Nephron (organoid): ENCODE data around the gene GATD1.

ENCODE experiments used
- H3K27ac Mint-ChIP-seq, 3 experiments: 2 replicates each; pipeline ENCODE4 v1.8.0; 2020; ENCODE audit warnings: mixed read lengths in 3 of 3, mild to moderate bottlenecking in 2 of 3, moderate library complexity in 1 of 3
- H3K27me3 Mint-ChIP-seq: 2 replicates; pipeline ENCODE4 v1.8.0; 2021; ENCODE audit warnings: low read depth, mild to moderate bottlenecking, moderate library complexity, mixed read lengths
- H3K36me3 Mint-ChIP-seq: 2 replicates; pipeline ENCODE4 v1.8.0; 2020; ENCODE audit warnings: low read depth, mixed read lengths
- H3K4me1 Mint-ChIP-seq: 2 replicates; pipeline ENCODE4 v1.8.0; 2020; ENCODE audit warnings: mixed read lengths
- H3K4me3 Mint-ChIP-seq, 3 experiments: 2 replicates each; pipeline ENCODE4 v1.8.0; 2020; ENCODE audit warnings: mild to moderate bottlenecking in 3 of 3, mixed read lengths in 3 of 3, moderate library complexity in 2 of 3
- H3K9me3 Mint-ChIP-seq: 2 replicates; pipeline ENCODE4 v1.8.0; 2020; ENCODE audit warnings: mixed read lengths
- TF ChIP-seq, protein P1 (sequence below), 3 experiments: fragments of 200-600 bp; sonication (generic); IDR thresholded peaks; one replicate each; pipeline ENCODE4 v1.5.0; 2021; ENCODE audit warnings: antibody characterized with exemption in 3 of 3; ENCODE audit not compliant: unreplicated experiment in 3 of 3

The GATD1 gene

DNA sequence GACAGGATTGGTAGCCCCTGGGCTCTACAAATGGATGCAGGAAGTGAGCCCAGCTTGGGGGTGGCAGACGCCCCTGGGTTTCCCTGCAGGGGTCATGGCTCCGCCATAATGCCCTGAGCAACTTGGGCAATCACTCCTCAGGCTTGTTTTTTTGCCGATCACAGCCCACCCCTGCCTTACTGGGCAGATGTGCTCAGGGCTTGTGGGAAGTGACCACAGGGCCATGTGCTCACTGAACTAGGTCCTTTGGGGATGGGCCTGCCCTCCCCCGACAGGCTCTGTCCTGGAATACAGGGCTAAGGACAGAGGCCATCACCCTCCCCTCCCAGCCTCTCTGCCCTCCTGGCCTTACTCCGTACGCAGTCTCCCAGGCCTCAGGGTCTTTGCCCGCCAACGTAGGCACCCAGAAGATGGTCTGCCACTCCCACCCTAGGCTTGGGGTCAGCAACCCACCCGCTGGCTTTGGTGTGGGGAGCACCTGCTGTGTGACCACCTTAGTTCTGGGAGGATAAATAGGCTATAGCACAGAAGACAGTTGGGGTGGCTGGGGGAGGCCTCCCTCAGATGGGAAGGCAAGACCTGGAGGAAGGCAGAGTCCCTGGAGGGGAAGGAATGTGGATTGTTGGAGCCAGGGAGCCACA lies 36.3 kb upstream of the GATD1 start:
- H3K4me1 Mint-ChIP-seq = peaks cover 17% of the 10 kb centered on the region
- peak overlapping the region; percentile 15 to 53 (median 36) for H3K4me3 Mint-ChIP-seq
- peaks cover 5% of the 10 kb centered on the region for H3K27me3 Mint-ChIP-seq
- no peak overlapping the region for H3K27ac Mint-ChIP-seq
- TF ChIP-seq, protein P1, sequence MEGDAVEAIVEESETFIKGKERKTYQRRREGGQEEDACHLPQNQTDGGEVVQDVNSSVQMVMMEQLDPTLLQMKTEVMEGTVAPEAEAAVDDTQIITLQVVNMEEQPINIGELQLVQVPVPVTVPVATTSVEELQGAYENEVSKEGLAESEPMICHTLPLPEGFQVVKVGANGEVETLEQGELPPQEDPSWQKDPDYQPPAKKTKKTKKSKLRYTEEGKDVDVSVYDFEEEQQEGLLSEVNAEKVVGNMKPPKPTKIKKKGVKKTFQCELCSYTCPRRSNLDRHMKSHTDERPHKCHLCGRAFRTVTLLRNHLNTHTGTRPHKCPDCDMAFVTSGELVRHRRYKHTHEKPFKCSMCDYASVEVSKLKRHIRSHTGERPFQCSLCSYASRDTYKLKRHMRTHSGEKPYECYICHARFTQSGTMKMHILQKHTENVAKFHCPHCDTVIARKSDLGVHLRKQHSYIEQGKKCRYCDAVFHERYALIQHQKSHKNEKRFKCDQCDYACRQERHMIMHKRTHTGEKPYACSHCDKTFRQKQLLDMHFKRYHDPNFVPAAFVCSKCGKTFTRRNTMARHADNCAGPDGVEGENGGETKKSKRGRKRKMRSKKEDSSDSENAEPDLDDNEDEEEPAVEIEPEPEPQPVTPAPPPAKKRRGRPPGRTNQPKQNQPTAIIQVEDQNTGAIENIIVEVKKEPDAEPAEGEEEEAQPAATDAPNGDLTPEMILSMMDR (IDR thresholded peaks at IDR 0.05; ENCODE audit: unreplicated experiment in 3 of 3) = no peak
- no peaks in the 10 kb centered on the region for H3K9me3 Mint-ChIP-seq
- peaks cover 22% of the 10 kb centered on the region for H3K36me3 Mint-ChIP-seq

DNA sequence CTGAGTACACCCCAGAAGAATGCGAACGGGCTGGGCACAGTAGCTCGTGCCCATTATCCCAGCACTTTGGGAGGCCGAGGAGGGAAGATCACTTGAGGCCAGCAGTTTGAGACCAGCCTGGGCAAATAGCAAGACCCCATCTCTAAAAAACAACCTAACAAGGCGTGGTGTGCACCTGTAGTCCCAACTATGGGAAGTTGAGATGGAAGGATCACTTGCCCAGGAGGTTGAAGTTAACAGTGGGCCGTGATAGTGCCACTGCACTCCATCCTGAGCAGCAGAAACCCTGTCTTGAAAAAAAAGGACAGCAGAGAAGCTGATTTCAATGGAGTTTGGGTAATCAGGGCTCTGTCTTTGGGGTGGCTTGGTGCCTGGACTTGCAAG lies 35.8 kb upstream of the GATD1 start:
- no peak overlapping the region for H3K27ac Mint-ChIP-seq
- no peaks in the 10 kb centered on the region for H3K9me3 Mint-ChIP-seq
- TF ChIP-seq, protein P1 (IDR thresholded peaks at IDR 0.05; ENCODE audit: unreplicated experiment in 3 of 3) = no peak
- peak overlapping the region in 2 of 3 experiments; percentile 87 for H3K4me3 Mint-ChIP-seq
- H3K36me3 Mint-ChIP-seq = peaks cover 22% of the 10 kb centered on the region
- peaks cover 15% of the 10 kb centered on the region for H3K4me1 Mint-ChIP-seq
- H3K27me3 Mint-ChIP-seq = peaks cover 4% of the 10 kb centered on the region

DNA sequence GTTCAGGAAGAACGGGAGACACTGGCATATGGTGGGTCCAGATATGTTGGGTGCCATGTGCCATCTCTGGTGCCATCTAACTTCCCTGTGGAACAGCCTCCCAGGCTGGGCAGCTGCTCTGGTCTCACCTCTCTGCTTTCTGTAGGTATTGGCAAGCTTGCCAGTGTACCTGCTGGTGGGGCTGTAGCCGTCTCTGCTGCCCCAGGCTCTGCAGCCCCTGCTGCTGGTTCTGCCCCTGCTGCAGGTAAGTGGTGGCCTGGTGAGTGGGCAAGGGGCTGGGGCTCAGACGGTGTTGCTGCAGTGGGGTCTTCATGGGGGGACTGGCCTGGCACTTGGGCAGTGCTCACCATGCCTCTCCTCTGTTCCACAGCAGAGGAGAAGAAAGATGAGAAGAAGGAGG lies 35.1 kb upstream of the GATD1 start:
- Mint-ChIP-seq H3K27ac (no peak overlapping the region), H3K9me3 (no peaks in the 10 kb centered on the region), H3K4me3 (peak overlapping the region; percentile 87 to 90 (median 87)), H3K36me3 (peaks cover 22% of the 10 kb centered on the region), H3K27me3 (peaks cover 3% of the 10 kb centered on the region), H3K4me1 (peaks cover 20% of the 10 kb centered on the region)
- TF ChIP-seq, protein P1 (IDR thresholded peaks at IDR 0.05; ENCODE audit: unreplicated experiment in 3 of 3) = no peak

DNA sequence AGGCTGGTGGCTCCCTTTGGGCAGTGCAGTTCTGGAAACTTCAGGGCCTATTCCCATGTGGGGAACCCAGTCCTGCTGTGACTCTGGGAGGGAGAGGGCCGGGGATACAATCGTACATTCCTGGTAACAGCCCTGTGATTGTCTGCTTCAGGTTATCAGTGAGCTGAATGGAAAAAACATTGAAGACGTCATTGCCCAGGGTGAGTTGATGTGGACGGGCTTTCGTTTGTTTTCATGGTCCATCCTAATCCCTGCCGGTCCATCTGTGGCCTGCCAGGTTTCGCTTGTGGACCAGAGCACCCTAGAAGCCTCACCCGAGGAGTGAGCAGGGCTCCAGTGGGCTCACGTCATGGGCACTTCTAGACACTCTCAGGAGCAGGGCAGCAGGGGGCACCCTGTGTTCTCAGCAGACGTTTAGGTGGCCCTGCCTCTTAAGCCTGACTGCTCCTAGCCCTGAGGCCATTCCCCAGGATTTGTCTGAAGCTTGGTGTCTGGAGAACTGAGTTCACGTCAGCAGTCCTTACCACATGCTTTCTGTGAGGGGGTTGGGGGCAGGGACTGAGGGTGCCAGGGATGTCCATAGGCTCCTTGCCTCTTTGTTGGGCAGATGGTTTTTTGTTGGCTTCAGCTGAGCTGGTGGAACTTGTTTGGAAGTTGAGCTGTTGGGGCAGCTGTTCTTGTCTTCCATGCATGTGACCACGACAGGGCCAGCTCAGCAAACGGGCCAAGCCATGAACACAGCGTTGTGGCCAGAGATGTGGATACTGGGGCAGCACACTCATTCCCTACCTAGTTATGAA lies 34.4 kb upstream of the GATD1 start:
- H3K9me3 Mint-ChIP-seq = no peaks in the 10 kb centered on the region
- H3K36me3 Mint-ChIP-seq = peaks cover 22% of the 10 kb centered on the region
- TF ChIP-seq, protein P1 (IDR thresholded peaks at IDR 0.05; ENCODE audit: unreplicated experiment in 3 of 3) = no peak
- H3K4me1 Mint-ChIP-seq = peaks cover 20% of the 10 kb centered on the region
- peaks cover 3% of the 10 kb centered on the region for H3K27me3 Mint-ChIP-seq
- peak overlapping the region in 1 of 3 experiments; percentile 70 for H3K27ac Mint-ChIP-seq
- peak overlapping the region; percentile 87 to 90 (median 87) for H3K4me3 Mint-ChIP-seq

DNA sequence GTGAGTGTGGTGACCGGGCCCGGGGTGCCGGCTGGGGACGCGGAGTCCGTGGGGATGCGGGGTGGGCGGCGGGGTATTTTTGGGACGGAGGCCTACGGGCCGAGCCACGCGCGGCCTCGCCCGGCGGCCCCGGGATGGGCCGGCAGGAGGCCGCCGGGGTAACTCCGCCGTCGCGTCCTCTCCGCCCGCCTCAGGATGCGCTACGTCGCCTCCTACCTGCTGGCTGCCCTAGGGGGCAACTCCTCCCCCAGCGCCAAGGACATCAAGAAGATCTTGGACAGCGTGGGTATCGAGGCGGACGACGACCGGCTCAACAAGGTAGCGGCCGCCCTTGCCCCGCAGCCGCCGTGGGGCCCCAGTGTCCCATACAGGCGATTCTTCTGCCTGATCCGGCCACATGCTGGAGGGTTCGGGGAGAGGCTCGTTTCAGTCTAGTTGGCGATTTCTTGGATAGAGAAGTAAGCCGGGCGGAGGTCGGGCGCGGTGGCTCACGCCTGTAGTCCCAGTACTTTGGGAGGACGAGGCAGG lies 32.8 kb upstream of the GATD1 start:
- Mint-ChIP-seq H3K27ac (peak overlapping the region; percentile 99 to 100 (median 99)), H3K4me3 (peak overlapping the region; percentile 90 to 94 (median 92)), H3K27me3 (no peaks in the 10 kb centered on the region), H3K4me1 (peaks cover 20% of the 10 kb centered on the region), H3K9me3 (no peaks in the 10 kb centered on the region), H3K36me3 (peaks cover 22% of the 10 kb centered on the region)
- TF ChIP-seq, protein P1 (IDR thresholded peaks at IDR 0.05; ENCODE audit: unreplicated experiment in 3 of 3) = peak in 1 of 3 experiments; percentile 12
